Measurements from ENCODE around the gene VSIG8. TPM values are rescaled to one million over a fixed set of nuclear protein-coding genes. Genes with fewer than 3 reads are reported as not detected.

Gene VSIG8
- total RNA-seq, 1 donor from 2014 or later: not detected

- H3K9me3 Mint-ChIP-seq: no peaks in the 10 kb centered on the region
- TF ChIP-seq, protein P1, sequence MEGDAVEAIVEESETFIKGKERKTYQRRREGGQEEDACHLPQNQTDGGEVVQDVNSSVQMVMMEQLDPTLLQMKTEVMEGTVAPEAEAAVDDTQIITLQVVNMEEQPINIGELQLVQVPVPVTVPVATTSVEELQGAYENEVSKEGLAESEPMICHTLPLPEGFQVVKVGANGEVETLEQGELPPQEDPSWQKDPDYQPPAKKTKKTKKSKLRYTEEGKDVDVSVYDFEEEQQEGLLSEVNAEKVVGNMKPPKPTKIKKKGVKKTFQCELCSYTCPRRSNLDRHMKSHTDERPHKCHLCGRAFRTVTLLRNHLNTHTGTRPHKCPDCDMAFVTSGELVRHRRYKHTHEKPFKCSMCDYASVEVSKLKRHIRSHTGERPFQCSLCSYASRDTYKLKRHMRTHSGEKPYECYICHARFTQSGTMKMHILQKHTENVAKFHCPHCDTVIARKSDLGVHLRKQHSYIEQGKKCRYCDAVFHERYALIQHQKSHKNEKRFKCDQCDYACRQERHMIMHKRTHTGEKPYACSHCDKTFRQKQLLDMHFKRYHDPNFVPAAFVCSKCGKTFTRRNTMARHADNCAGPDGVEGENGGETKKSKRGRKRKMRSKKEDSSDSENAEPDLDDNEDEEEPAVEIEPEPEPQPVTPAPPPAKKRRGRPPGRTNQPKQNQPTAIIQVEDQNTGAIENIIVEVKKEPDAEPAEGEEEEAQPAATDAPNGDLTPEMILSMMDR (conservative IDR thresholded peaks at IDR 0.05): peak; percentile 35
- peak overlapping the region; percentile 25 for H3K27ac Mint-ChIP-seq
- peak overlapping the region; percentile 93 for H3K4me3 Mint-ChIP-seq
- peaks cover 7% of the 10 kb centered on the region for H3K4me1 Mint-ChIP-seq (ENCODE audit: unreplicated experiment)
- peak; percentile 82 for DNase-seq (ENCODE audit: extremely low spot score, unreplicated experiment)
- H3K36me3 Mint-ChIP-seq: no peaks in the 10 kb centered on the region
- peaks cover 57% of the 10 kb centered on the region for H3K27me3 Mint-ChIP-seq
Observed at GRCh38 chr1:159854693-159855192, 7.7 kb downstream of the VSIG8 start.

GRCh38 chr1:159854116-159854692 lies 8.3 kb downstream of the VSIG8 start:
- H3K27ac Mint-ChIP-seq: peak overlapping the region; percentile 79
- H3K27me3 Mint-ChIP-seq: peaks cover 56% of the 10 kb centered on the region
- TF ChIP-seq, protein P1 (conservative IDR thresholded peaks at IDR 0.05): no peak
- H3K36me3 Mint-ChIP-seq: no peaks in the 10 kb centered on the region
- no peak for DNase-seq (ENCODE audit: extremely low spot score, unreplicated experiment)
- H3K4me1 Mint-ChIP-seq (ENCODE audit: unreplicated experiment): peaks cover 7% of the 10 kb centered on the region
- H3K4me3 Mint-ChIP-seq: peak overlapping the region; percentile 93
- H3K9me3 Mint-ChIP-seq: no peaks in the 10 kb centered on the region

- H3K27ac Mint-ChIP-seq: peak overlapping the region; percentile 79
- peak overlapping the region; percentile 93 for H3K4me3 Mint-ChIP-seq
- no peaks in the 10 kb centered on the region for H3K36me3 Mint-ChIP-seq
- H3K4me1 Mint-ChIP-seq (ENCODE audit: unreplicated experiment): peaks cover 7% of the 10 kb centered on the region
- TF ChIP-seq, protein P1 (conservative IDR thresholded peaks at IDR 0.05): no peak
- no peaks in the 10 kb centered on the region for H3K9me3 Mint-ChIP-seq
- H3K27me3 Mint-ChIP-seq: peaks cover 57% of the 10 kb centered on the region
- no peak for DNase-seq (ENCODE audit: extremely low spot score, unreplicated experiment)
Observed at GRCh38 chr1:159853417-159854115, 8.9 kb downstream of the VSIG8 start.

GRCh38 chr1:159851407-159851806 lies 11.1 kb downstream of the VSIG8 start:
- Mint-ChIP-seq H3K4me1 (ENCODE audit: unreplicated experiment) (peaks cover 7% of the 10 kb centered on the region), H3K36me3 (no peaks in the 10 kb centered on the region), H3K9me3 (no peaks in the 10 kb centered on the region), H3K4me3 (no peak overlapping the region), H3K27ac (no peak overlapping the region), H3K27me3 (peaks cover 53% of the 10 kb centered on the region)
- DNase-seq (ENCODE audit: extremely low spot score, unreplicated experiment): no peak
- TF ChIP-seq, protein P1 (conservative IDR thresholded peaks at IDR 0.05): no peak

- TF ChIP-seq, protein P1 (conservative IDR thresholded peaks at IDR 0.05): no peak
- Mint-ChIP-seq H3K27me3 (peaks cover 54% of the 10 kb centered on the region), H3K4me3 (no peak overlapping the region), H3K9me3 (no peaks in the 10 kb centered on the region), H3K27ac (no peak overlapping the region), H3K4me1 (ENCODE audit: unreplicated experiment) (peaks cover 7% of the 10 kb centered on the region), H3K36me3 (no peaks in the 10 kb centered on the region)
- no peak for DNase-seq (ENCODE audit: extremely low spot score, unreplicated experiment)
Observed at GRCh38 chr1:159849626-159850366, 12.7 kb downstream of the VSIG8 start.
